ENCODE results near the gene FAM47E. TPM values are rescaled to one million over a fixed set of nuclear protein-coding genes. Genes with fewer than 3 reads are reported as not detected.

The FAM47E gene
- total and polyA plus RNA-seq, 2 of the 8 experiments (the other 6 are each of a cell fraction or from before 2014, with no cell fraction given) = 1.3 to 1.4 TPM

- DNase-seq (ENCODE audit: low read depth in 1 of 2, low spot score in 2 of 2) = no peak
- no peak overlapping the region for H3K27ac ChIP-seq (ENCODE audit: low read depth, low read length)
- H4K5ac ChIP-seq (ENCODE audit: insufficient read length, low read depth, low read length) = no peak overlapping the region
- no peaks in the 10 kb centered on the region for H3K79me1 ChIP-seq (ENCODE audit: low read depth, low read length)
- H3K4me1 ChIP-seq (replicated peaks in 1 of 4; ENCODE audit: control insufficient read depth in 3 of 4, insufficient read depth in 4 of 4, low read length in 3 of 4) = no peaks in the 10 kb centered on the region
- no peak overlapping the region for H2AK5ac ChIP-seq (ENCODE audit: low read depth, low read length)
- no peaks in the 10 kb centered on the region for H3K36me3 ChIP-seq (ENCODE audit: control insufficient read depth in 2 of 4, insufficient read depth in 4 of 4, low read length in 3 of 4)
- no peak overlapping the region for H4K91ac ChIP-seq (replicated peaks; ENCODE audit: insufficient read length, low read length)
- WGBS, 2 experiments (ENCODE audit: extremely low coverage in 1 of 2, insufficient coverage in 1 of 2, insufficient read length in 1 of 2, insufficient replicate concordance in 2 of 2, low coverage in 1 of 2, low lambda C conversion rate in 2 of 2, missing lambda C conversion rate in 1 of 2) = 82% methylated on average over 5 of the region's 5 CpGs; no CpG with 5 or more reads in 1 of the 2 experiments
- H3K4ac ChIP-seq (replicated peaks; ENCODE audit: insufficient read length, low read depth, low read length) = no peak overlapping the region
- H3K23me2 ChIP-seq (ENCODE audit: low read depth, low read length) = no peaks in the 10 kb centered on the region; the same call in 1 of the 2 replicates
- H3K9ac ChIP-seq (replicated peaks in 1 of 4; ENCODE audit: extremely low read depth in 1 of 4, low read depth in 3 of 4, low read length in 3 of 4) = no peak overlapping the region
- H3K9me3 ChIP-seq (ENCODE audit: insufficient read depth in 2 of 2, low read depth in 1 of 2, low read length in 1 of 2) = no peaks in the 10 kb centered on the region
- no peak overlapping the region for H3K23ac ChIP-seq (ENCODE audit: insufficient read length)
- POLR2A ChIA-PET (ENCODE audit: partially characterized antibody) = no interaction called here
- H2AFZ ChIP-seq (ENCODE audit: low read length) = no peak overlapping the region
- no peak overlapping the region for H2BK15ac ChIP-seq (ENCODE audit: low read length)
- no peak overlapping the region for H2BK5ac ChIP-seq (ENCODE audit: low read depth, low read length)
- H3K27me3 ChIP-seq (replicated peaks in 1 of 4; ENCODE audit: control insufficient read depth in 3 of 4, extremely low read depth in 1 of 4, insufficient read depth in 3 of 4, low read length in 3 of 4) = peaks cover 0 to 2% (median 0%) of the 10 kb centered on the region in 4 experiments; a peak in 1 of 7 replicates
- FAIRE-seq = no peak
- H2BK12ac ChIP-seq (ENCODE audit: low read depth, low read length) = no peak overlapping the region
- H4K8ac ChIP-seq (ENCODE audit: extremely low read depth, insufficient read depth, low read length) = no peak overlapping the region
- H3K79me2 ChIP-seq (ENCODE audit: control insufficient read depth in 1 of 2, insufficient read depth in 2 of 2, low read length in 2 of 2) = no peaks in the 10 kb centered on the region
- H3K14ac ChIP-seq (ENCODE audit: insufficient read length) = no peak overlapping the region
- H2BK20ac ChIP-seq (ENCODE audit: low read length) = no peak overlapping the region
- no peak overlapping the region for H3K4me3 ChIP-seq (ENCODE audit: extremely low read depth in 1 of 4, insufficient read depth in 2 of 4, low read depth in 3 of 4, low read length in 4 of 4)
- no peak overlapping the region for H3K56ac ChIP-seq (replicated peaks; ENCODE audit: insufficient read length, low read depth, low read length)
- no peak overlapping the region for H3K4me2 ChIP-seq (ENCODE audit: insufficient read depth in 1 of 2, low read depth in 2 of 2, low read length in 2 of 2)
- CTCF ChIA-PET (ENCODE audit: partially characterized antibody) = no interaction called here
- H3K18ac ChIP-seq (ENCODE audit: extremely low read depth, low read length) = no peak overlapping the region
- H4K20me1 ChIP-seq (replicated peaks in 1 of 2; ENCODE audit: control insufficient read depth in 1 of 2, insufficient read depth in 2 of 2, low read length in 2 of 2) = no peaks in the 10 kb centered on the region
- no peak overlapping the region for H2BK120ac ChIP-seq (replicated peaks; ENCODE audit: low read depth, low read length)
- TF ChIP-seq SRF (IDR thresholded peaks at IDR 0.05; ENCODE audit: low read depth, low read length) (no peak), JUND (IDR thresholded peaks at IDR 0.05; ENCODE audit: low read length) (no peak), SIX5 (IDR thresholded peaks at IDR 0.05; ENCODE audit: low read depth, low read length) (no peak), KDM4A (IDR thresholded peaks at IDR 0.05; ENCODE audit: low read depth, low read length, severe bottlenecking) (no peak), NRF1 (IDR thresholded peaks at IDR 0.05; ENCODE audit: low read depth, low read length) (no peak), RFX5 (IDR thresholded peaks at IDR 0.05; ENCODE audit: borderline replicate concordance, low read depth, low read length) (no peak), E2F6 (IDR thresholded peaks at IDR 0.05) (no peak), HDAC6 (IDR thresholded peaks at IDR 0.05; ENCODE audit: low read depth, low read length) (no peak), FOSL1 (IDR thresholded peaks at IDR 0.05; ENCODE audit: insufficient read depth, low read depth, low read length) (no peak), EGR1 (IDR thresholded peaks at IDR 0.05; ENCODE audit: borderline replicate concordance, low read depth, low read length) (no peak), CREB1 (IDR thresholded peaks at IDR 0.05) (no peak), NANOG (IDR thresholded peaks at IDR 0.05; ENCODE audit: insufficient read depth, low read depth, low read length, poor library complexity, severe bottlenecking) (no peak), ASH2L (IDR thresholded peaks at IDR 0.05; ENCODE audit: low read length) (no peak), TBP (IDR thresholded peaks at IDR 0.05; ENCODE audit: low read depth, low read length) (no peak), RAD21 (IDR thresholded peaks at IDR 0.05 in 1 of 2, conservative IDR thresholded peaks at IDR 0.05 in 1 of 2; ENCODE audit: low read depth in 2 of 2, low read length in 2 of 2) (no peak)
Observed at GRCh38 chr4:76272999-76273398, 21.5 kb downstream of the FAM47E start.

Data from H1 (cell line).